NCI-H1105 (cell line): ENCODE measurements around the gene CD19.
"Not testable (repeated sequence)": the region's sequence is repeated elsewhere in the genome, so short reads cannot be mapped to it uniquely, and the experiment has no call there.

ENCODE experiments used
- DNase-seq: peaks from one replicate; lab custom pipeline; 2025; lab: John Stamatoyannopoulos, UW

Gene CD19

DNA sequence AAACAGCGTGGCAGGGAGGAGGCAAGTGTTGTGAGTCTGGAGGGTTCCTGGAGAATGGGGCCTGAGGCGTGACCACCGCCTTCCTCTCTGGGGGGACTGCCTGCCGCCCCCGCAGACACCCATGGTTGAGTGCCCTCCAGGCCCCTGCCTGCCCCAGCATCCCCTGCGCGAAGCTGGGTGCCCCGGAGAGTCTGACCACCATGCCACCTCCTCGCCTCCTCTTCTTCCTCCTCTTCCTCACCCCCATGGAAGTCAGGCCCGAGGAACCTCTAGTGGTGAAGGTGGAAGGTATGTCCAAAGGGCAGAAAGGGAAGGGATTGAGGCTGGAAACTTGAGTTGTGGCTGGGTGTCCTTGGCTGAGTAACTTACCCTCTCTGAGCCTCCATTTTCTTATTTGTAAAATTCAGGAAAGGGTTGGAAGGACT is at the start of gene CD19:
CD19 (plus strand) TSS at position 171 of the 425 bp plus-strand sequence; CDS start at position 201, 30 bp downstream.
- DNase-seq = no peak

DNA sequence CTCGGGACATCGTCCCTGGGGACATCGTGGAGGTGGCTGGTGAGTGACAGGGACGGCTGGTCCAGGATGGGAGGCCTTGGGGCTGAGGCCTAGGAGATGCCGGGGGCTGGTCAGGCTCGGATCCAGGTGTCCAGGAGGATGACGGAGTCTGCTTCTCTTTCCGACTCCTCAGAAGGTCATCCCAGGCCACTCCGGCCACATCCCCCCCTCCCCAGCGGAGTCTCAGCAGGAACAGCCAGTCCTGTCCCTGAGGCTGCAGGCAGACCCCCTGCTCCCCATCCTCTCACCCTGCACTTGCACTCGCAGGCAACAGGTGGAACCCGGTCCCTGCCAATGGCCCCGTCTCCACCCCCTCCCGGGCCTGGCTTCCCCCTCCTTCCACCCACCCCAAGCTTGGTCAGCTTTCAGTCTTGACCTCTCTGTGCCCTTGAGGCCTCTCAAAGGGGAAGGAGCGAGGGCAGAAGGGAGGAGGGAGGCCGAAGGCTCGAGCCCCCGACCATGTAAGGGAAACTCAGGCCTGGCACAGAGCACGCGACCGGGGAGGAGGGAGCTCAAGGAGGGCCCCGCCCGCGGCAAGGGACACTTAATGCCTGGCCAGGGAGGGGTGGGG is 49.1 kb upstream of the CD19 start:
- DNase-seq = no peak

DNA sequence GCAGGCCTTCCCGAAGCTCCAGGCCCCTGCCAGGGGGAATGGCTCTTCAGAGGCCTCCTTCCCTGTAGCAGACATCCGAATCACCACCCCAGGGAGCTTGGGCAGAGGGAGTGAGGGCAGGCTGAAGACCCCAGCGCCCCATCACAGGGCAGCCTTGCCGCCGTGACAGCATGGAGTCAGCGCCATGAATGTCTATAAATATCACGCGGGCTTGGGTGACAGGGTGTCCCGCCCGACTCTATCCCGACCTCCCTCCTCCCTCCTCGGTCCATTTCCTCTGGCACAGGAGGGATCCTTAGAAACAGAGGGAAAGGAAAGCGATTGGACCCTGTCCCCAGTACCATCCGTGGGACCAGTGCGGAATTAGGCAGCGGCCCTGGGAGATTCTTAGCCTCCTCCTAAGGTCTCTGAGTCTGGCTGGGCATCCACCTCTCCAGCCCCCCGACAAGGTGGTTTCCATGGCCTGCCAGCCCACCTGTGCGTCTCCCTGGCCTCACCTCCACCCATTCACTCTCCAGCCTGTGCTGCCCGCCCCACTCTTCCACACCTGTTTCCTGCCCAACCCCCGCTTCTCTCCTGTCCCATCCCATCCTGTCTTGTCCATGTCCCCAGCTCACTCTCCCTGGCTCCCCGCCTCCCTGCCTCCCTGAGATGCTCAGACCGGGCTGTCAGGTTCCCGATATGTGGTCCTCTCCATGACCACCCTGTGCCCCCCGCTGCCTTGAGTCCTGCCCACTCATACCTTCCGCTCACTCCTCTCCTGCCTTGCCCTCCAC is 48.4 kb upstream of the CD19 start:
- no peak for DNase-seq

DNA sequence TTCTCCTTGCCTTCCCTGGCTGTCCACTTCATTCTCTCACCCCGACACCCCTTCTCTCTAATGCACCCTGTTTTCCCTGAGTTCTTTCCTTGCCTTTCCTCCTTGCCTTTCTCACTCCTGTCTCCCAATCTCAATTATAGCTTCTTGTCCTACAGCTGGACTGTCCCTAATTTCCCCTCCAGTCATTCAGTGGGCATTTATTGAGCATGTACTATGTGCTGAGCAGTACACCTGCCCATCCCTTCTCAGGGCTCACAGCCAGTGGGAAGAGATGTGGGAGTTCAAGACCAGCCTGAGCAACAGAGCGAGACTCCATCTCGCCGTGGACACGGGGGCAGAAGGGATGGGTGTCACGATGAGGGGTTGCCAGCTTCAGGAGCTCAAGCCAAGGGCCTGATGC is 47.7 kb upstream of the CD19 start:
- no peak for DNase-seq

DNA sequence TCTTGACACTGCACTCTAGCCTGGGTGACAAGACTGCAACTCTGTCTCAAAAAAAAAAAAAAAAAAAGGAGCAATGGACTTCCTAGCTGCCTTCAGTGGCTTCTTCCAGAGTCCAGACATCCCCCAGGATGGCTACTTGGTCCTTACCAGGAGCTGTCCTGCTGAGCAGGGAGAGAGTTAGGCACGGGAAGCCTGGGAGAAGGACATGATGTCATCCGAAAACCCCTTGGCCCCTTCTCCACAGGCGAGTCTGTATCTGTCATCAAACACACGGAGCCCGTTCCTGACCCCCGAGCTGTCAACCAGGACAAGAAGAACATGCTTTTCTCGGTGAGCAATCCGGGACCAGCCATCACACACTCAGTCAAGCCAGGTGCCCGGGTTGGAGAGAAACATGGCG is 44.8 kb upstream of the CD19 start:
- DNase-seq = no peak

DNA sequence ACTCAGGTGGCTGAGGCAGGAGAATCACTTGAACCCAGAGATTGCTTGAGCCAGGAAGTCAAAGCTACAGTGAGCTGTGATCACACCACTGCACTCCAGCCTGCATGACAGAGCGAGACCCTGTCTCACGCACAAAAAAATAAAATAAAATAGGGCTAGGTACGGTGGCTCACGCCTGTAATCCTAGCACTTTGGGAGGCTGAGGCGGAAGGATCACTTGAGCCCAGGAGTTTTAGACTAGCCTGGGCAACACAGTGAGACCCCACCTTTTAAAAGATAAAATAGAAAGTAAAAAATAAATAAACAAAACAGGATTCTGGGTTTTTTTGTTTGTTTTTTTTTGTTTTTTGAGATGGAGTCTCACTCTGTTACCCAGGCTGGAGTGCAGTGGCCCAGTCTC is 41.4 kb upstream of the CD19 start:
- not testable (repeated sequence) for DNase-seq

DNA sequence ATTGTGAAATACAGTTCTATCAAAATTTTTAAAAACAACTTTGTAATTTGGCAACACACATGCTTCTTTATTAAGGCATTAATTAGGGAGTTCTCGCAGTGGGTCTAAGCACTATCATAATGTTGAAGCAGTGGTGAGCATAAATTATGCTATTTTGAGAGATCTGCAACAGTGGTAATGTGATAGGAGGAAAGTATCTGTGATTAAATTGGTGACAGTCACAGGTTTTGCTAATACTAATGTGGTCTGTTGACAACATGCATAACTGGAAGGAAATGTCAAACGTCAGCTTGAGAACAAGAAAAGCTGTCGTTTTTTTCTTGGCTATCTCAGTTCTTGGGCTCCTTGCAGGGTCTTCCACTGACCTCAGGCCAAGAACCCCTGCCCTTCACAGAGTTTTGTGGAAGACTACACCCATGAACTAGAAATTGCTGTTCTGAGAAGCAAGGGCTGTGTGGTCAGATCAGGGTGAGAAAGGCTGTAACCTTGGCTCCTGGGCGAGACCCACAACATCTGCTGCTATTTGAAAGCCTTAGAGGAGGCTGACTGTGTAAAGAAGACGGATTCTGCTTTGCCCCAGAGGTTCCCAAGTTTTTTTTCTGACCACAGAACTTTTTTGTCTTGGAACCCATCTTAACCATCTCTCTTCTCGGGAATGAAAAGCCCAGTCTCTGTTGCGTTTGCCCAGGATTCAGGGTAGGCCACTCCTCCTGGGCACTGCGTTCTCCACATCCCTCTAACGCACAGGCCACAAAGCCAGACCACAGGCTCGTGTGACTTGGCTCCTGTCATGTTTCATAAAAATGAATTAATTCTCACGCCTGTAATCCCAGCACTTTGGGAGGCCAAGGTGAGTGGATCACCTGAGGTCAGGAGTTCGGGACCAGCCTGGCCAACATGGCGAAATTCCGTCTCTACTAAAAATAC is 39.5 kb upstream of the CD19 start:
- no peak for DNase-seq

DNA sequence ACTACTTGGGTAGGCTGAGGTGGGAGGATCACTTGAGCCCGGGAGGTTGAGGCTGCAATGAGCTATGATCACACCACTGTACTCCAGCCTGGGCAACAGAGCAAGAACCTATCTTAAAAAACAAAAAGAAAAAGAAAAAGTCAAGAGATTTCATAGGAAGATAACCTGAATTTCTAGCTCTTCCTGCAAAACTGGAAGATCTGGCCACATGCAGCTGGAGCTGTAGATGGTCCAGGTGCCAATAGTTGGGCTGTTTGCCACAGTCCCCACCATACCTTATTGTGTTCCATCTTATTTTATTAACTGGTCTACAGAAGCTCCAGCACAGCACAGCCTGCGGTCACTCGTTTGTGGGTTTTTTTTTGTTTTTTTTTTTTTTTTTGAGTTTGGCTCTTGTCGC is 38.5 kb upstream of the CD19 start:
- DNase-seq = no peak

DNA sequence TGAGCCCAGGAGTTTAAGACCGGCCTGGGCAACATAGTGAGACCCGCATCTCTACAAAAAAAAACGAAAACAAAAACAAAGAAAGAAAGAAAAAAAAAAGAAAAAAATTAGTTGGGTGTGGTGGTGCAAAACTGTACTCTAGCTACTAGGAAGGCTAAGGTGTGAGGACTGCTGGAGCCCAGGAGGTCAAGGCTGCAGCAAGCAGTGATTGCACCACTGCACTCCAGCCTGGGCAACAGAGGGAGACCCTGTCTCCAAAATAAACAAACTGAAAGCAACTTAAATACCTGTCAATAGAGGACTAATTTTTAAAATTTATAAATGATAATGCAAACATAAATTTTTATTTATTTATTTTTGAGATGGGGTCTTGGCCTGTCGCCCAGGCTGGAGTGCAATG is 36.2 kb upstream of the CD19 start:
- no peak for DNase-seq

DNA sequence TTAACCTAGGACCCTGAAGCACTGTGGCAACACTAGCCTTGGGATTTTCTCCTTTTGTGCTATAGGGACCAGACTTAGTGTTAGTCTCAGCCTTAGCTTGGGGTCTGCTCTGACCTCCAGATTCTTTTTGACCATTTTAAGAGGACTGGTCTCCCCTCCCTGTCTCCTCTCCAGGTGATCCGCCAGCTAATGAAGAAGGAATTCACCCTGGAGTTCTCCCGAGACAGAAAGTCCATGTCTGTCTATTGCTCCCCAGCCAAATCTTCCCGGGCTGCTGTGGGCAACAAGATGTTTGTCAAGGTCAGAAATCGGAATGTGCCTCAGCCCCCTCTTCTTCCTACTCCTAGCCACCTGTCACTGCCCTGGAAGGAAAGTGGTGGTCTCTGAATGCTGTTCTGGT is 33.9 kb upstream of the CD19 start:
- DNase-seq = no peak

DNA sequence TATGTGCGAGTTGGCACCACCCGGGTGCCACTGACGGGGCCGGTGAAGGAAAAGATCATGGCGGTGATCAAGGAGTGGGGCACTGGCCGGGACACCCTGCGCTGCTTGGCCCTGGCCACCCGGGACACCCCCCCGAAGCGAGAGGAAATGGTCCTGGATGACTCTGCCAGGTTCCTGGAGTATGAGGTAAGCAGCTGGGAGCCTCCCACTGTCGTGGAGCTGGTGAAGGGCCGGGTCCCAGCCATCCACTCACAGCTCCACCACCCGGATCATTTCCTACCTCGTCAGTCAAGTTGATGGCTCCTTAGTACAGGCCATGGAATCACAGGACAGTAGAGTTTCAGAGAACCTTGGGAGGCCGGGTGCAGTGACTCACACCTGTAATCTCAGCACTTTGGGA is 33.5 kb upstream of the CD19 start:
- DNase-seq = no peak

DNA sequence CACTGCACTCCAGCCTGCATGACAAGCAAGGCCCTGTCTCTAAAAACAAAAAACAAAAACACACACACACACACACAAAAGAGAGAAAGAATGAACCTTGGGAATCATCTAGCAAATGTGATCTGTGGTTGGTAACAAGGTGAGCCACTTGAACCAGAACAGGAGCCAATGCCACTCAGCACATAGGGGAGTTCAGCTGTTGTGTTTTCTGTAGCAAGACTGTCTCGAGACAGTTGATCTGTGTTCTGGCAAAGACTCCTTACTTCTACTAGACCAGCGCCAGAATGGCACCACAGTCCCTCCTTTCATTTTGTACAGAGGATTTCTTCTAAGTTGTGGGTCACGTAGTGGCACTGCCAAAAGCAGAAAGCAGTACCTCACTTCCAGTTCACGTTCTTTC is 32.8 kb upstream of the CD19 start:
- no peak for DNase-seq

DNA sequence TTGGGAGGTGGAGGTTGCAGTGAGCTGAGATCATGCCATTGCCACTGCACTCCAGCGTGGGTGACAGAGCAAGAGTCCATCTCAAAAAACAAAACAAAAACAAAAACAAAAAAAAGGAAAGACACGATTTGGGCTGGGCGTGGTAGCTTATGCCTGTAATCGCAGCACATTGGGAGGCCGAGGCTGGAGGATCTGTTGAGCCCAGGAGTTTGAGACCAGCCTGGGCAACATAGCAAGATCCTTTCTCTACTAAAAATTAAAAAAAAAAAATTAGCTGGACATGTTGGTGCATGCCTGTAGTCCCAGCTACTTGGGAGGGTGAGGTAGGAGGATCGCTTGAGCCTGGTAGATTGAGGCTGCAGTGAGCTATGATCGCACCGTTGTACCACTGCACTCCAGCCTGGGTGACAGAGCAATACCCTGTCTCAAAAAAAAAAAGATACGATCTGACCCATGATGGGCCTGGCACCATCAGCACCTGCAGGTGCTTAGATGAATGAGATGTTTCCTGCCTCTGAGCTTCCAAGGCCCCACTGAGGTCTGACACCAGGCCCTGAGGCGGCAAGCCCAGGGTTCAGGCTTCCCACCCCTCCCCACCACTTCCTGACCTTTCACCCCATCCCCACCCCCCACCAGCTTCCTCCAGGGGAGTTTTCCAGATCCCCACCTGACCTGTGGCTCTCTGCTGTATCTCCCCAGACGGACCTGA is 31.7 kb upstream of the CD19 start:
- DNase-seq = no peak

DNA sequence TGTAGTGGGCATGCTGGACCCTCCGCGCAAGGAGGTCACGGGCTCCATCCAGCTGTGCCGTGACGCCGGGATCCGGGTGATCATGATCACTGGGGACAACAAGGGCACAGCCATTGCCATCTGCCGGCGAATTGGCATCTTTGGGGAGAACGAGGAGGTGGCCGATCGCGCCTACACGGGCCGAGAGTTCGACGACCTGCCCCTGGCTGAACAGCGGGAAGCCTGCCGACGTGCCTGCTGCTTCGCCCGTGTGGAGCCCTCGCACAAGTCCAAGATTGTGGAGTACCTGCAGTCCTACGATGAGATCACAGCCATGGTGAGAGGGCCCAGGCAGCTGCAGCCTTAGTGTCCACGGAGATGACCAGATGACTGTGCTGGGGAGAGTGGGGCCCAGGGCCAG is 31.2 kb upstream of the CD19 start:
- no peak for DNase-seq

DNA sequence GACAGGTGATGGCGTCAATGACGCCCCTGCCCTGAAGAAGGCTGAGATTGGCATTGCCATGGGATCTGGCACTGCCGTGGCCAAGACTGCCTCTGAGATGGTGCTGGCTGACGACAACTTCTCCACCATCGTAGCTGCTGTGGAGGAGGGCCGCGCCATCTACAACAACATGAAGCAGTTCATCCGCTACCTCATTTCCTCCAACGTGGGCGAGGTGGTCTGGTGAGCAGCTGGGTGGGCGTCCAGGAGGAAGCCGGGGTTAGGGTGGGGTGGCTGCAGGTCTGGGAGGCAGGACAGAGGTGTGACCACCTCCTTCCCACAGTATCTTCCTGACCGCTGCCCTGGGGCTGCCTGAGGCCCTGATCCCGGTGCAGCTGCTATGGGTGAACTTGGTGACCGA is 29.9 kb upstream of the CD19 start:
- DNase-seq = no peak

DNA sequence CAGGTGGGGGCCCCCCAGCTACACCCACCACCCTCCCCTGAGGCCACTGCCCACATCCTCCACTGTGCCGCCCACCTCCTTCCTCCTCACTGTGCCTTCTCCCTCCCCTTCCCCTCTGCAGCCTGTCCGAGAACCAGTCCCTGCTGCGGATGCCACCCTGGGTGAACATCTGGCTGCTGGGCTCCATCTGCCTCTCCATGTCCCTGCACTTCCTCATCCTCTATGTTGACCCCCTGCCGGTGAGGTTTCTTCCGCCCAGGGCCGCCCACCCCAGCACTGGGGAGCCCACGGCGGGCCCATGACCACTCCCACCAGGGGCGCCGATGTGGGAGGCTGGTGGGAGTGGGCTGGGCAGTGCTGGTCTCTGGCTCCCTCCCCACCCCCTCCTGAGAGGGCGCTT is 28.9 kb upstream of the CD19 start:
- DNase-seq = no peak

DNA sequence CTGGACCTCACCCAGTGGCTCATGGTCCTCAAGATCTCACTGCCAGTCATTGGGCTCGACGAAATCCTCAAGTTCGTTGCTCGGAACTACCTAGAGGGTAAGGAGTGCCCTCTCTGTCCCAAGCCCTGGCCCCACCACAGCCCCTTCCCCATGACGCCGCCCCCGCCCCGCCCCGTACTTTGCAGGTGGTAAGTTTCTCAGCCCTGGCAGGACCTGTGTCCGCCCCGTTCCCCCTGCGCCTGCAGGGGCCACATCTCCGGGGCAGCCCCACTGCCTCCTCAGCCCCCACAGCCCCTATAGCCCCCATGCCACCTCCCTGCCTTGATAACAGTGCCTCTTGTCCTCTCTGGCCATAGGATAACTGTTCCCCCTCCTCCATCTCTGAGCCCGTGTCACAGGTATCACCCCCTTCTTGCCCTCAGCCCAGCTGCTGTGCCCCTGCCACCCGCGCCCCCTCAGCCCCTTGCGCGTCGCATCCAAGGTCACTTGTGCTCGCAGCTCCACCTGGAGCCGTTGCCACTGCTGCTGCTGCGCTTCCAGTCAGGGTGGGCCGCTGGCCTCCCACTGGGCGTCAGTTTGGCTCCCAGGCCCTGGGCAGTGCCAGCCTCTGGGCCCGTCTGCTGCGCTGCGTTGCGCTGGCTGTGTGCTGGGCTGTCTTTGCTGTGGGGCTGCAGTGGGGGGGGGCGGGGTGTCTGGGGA is 28.3 kb upstream of the CD19 start:
- DNase-seq = no peak

DNA sequence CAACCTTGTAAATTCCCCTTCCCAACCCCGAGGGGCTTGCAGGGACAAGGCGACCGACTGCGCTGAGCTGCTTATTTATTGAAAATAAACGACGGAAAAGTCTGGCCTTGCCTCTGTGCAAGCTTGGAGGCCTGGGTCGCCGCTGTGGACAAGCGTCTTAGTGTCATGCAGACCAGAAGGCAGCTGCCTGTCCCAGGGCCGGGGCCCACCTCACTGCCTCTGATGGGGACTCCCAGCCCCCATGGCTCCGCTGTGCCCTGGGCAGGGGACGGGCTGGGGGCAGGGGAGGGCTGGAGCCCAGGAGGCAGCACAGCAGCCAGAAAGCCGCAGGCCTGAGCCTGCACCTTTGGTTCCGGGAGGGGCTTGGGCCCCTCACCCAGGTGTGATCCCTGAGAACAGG is 27.4 kb upstream of the CD19 start:
- DNase-seq = no peak

DNA sequence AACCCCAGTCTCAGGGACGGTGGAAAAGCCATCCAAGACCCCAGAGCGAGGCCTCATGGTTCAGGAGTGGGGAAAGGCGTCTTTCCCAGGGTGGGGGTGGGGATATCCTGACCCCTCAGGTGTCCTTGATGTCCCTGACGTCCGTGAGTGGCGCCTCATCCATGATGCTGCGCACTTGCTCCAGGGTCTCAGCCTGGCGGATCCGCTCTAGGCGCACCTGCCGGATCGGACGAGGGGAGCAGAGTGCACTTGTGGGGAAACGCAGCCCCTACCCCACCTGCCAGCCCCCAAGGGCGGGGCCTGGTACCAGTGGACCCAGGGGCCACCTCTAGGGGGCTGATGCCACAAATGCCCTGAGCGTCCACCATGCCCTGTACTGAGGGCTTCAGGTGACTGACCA is 26.9 kb upstream of the CD19 start:
- DNase-seq = no peak

DNA sequence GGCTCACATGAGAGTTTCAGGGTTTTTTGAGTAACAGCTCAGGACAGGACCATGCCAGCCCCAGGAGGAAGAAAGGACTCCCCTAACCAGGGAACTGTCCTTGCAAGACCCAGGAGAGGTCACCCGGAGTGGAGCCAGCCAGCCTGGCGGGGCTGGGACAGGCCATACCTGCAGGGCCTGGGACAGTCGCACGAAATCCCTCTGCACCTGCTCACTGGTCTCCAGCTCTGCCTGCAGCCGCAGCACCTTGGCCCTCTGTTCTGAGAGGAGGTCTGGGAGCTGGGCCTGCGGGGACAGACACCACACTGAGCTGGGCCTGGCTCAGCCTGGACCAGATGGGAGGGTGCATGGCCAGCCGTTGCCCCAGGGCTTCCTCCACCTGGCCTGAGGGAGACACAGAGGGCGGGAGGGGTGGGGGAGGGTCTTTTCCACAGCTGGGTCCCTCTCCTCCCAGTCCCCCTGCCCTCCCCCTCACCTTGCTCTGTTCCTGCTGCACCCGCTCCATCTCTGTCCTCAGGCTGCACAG is 26.5 kb upstream of the CD19 start:
- DNase-seq = no peak

DNA sequence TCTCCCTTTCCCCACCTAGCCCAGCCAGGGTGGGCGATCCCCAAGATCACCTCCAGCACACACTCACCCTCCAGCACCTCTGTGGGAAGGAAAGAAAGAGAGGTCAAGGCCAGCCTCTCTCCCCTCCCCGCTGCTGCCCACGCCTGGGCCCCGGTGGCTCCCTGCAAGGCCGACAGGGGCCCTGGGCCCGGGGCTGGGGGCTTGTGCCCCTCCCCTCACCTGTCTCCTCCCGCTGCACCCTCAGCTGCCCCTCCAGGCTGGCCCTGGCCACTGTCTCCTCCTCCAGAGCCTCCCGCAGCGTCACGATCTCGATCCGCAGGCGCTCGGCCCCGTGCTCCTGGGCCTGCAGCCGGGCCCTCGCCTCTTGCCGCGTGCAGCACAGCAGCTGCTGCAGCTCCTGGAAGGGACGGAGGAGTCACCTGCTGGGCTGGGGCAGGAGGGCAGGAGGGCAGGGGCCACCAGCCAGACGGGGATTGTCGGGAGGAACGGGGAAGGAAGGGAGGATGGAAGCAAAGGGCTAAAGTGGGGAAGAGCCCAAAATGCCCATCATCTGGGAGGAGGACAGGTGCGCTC is 25.9 kb upstream of the CD19 start:
- DNase-seq = no peak
